ENCODE measurements around the gene SMIM11. TPM values are rescaled to one million over a fixed set of nuclear protein-coding genes. Genes with fewer than 3 reads are reported as not detected.

Gene SMIM11
- total RNA-seq, 1 donor from 2014 or later: 4.2 TPM

- no peak overlapping the region for H3K27ac Mint-ChIP-seq (ENCODE audit: unreplicated experiment)
- H3K9me3 Mint-ChIP-seq (ENCODE audit: unreplicated experiment): no peaks in the 10 kb centered on the region
These were observed 14.6 kb upstream of the SMIM11 start for GRCh38 chr21:34360488-34361241.

GRCh38 chr21:34362136-34362444, 13.2 kb upstream of the SMIM11 start:
- DNase-seq: no peak
- TF ChIP-seq CTCF (IDR thresholded peaks at IDR 0.05; ENCODE audit: partially characterized antibody, unreplicated experiment): no peak
- Mint-ChIP-seq H3K9me3 (ENCODE audit: unreplicated experiment) (no peaks in the 10 kb centered on the region), H3K4me1 (ENCODE audit: low read depth, unreplicated experiment) (no peaks in the 10 kb centered on the region), H3K27ac (ENCODE audit: unreplicated experiment) (no peak overlapping the region), H3K36me3 (ENCODE audit: unreplicated experiment) (peaks cover 5% of the 10 kb centered on the region), H3K4me3 (ENCODE audit: unreplicated experiment) (no peak overlapping the region), H3K27me3 (ENCODE audit: unreplicated experiment) (no peaks in the 10 kb centered on the region)

More at GRCh38 chr21:34360488-34361241, 14.6 kb upstream of the SMIM11 start:
- Mint-ChIP-seq H3K36me3 (ENCODE audit: unreplicated experiment) (peaks cover 5% of the 10 kb centered on the region), H3K4me1 (ENCODE audit: low read depth, unreplicated experiment) (no peaks in the 10 kb centered on the region), H3K27me3 (ENCODE audit: unreplicated experiment) (no peaks in the 10 kb centered on the region), H3K4me3 (ENCODE audit: unreplicated experiment) (no peak overlapping the region)
- no peak for DNase-seq
- no peak for TF ChIP-seq CTCF (IDR thresholded peaks at IDR 0.05; ENCODE audit: partially characterized antibody, unreplicated experiment)

GRCh38 chr21:34362670-34363069, 12.6 kb upstream of the SMIM11 start:
- Mint-ChIP-seq H3K27ac (ENCODE audit: unreplicated experiment) (no peak overlapping the region), H3K9me3 (ENCODE audit: unreplicated experiment) (no peaks in the 10 kb centered on the region), H3K27me3 (ENCODE audit: unreplicated experiment) (no peaks in the 10 kb centered on the region), H3K36me3 (ENCODE audit: unreplicated experiment) (peaks cover 5% of the 10 kb centered on the region), H3K4me1 (ENCODE audit: low read depth, unreplicated experiment) (no peaks in the 10 kb centered on the region), H3K4me3 (ENCODE audit: unreplicated experiment) (no peak overlapping the region)
- no peak for TF ChIP-seq CTCF (IDR thresholded peaks at IDR 0.05; ENCODE audit: partially characterized antibody, unreplicated experiment)
- DNase-seq: no peak

DNA sequence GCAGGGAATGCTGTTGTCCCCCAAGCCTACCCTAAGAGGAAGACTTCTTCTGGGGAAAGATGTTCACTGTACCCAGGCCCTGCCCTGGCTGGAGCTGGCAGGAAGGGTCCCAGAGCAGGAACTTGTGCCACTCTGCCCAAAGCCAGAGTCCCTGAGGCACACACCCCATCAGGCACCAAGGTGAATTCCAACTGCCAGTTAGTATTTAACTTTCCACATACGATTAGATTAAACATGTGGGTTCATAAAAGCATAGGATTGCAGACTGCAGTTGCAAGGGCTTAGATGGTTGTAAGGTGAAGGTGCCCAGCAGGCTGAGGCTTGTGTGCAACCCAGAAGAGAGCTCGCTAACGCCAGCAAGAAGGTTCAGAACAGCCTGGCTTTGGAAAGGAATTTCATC, 11.6 kb upstream of the SMIM11 start, which contains the start of gene KCNE2:
TSS of gene KCNE2 (plus strand) at position 274 of the 400 bp plus-strand sequence. CDS start 6,473 bp downstream, outside the sequence.
- DNase-seq: no peak
- no peak within 1 kb of the TSS for H3K4me3 Mint-ChIP-seq (ENCODE audit: unreplicated experiment)
- peaks cover 4% of the 10 kb centered on the region for H3K36me3 Mint-ChIP-seq (ENCODE audit: unreplicated experiment)
- TF ChIP-seq CTCF (IDR thresholded peaks at IDR 0.05; ENCODE audit: partially characterized antibody, unreplicated experiment): no peak
- no peaks in the 10 kb centered on the region for H3K4me1 Mint-ChIP-seq (ENCODE audit: low read depth, unreplicated experiment)
- H3K27me3 Mint-ChIP-seq (ENCODE audit: unreplicated experiment): peaks cover under 1% of the 10 kb centered on the region
- no peak within 1 kb of the TSS for H3K27ac Mint-ChIP-seq (ENCODE audit: unreplicated experiment)
- H3K9me3 Mint-ChIP-seq (ENCODE audit: unreplicated experiment): no peaks in the 10 kb centered on the region

DNA sequence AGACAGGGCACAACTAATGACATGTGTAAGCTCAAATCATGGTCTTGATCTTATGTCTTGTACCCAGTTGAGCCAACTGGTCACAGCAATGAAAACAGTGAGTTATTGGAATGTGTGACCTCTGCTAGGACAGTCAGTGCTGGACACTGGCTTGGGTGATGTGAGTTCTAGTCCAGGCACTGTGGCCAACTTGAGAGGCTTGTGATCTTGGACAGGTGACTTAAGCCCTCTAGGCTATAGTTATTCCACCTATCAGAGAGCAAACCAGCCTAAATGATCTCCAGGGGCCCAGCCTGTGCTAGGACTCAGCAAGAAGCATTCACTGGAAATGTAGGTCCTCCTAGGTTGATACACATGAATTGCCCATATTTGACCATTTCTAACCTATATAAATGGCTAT, 10.4 kb upstream of the SMIM11 start:
- DNase-seq: no peak
- Mint-ChIP-seq H3K4me1 (ENCODE audit: low read depth, unreplicated experiment) (no peaks in the 10 kb centered on the region), H3K27ac (ENCODE audit: unreplicated experiment) (no peak overlapping the region), H3K36me3 (ENCODE audit: unreplicated experiment) (no peaks in the 10 kb centered on the region), H3K9me3 (ENCODE audit: unreplicated experiment) (no peaks in the 10 kb centered on the region), H3K27me3 (ENCODE audit: unreplicated experiment) (peaks cover 3% of the 10 kb centered on the region), H3K4me3 (ENCODE audit: unreplicated experiment) (no peak overlapping the region)
- no peak for TF ChIP-seq CTCF (IDR thresholded peaks at IDR 0.05; ENCODE audit: partially characterized antibody, unreplicated experiment)

Data from glutamatergic neuron (in vitro differentiated cells).